Measurements from ENCODE around the gene SYCE3. TPM values are rescaled to one million over a fixed set of nuclear protein-coding genes. Genes with fewer than 3 reads are reported as not detected.

The SYCE3 gene
- total and polyA plus RNA-seq, 2 donors (not counting 3 experiments of a cell fraction or from before 2014, with no cell fraction given), result not detected

GRCh38 chr22:50587407-50587806 lies 24.7 kb upstream of the SYCE3 start:
- H4K20me1 ChIP-seq (replicated peaks; ENCODE audit: control insufficient read depth, extremely low read depth, insufficient read depth, low read length), result no peaks in the 10 kb centered on the region
- no peaks in the 10 kb centered on the region for H3K36me3 ChIP-seq (ENCODE audit: control insufficient read depth in 2 of 2, extremely low read depth in 1 of 2, insufficient read depth in 2 of 2, low read length in 2 of 2)
- BruUV-seq (replicated peaks), result no TSS peak
- H3K4me2 ChIP-seq (ENCODE audit: insufficient read depth, low read length), result no peak overlapping the region
- H2AFZ ChIP-seq (ENCODE audit: low read depth, low read length), result no peak overlapping the region
- dilution Hi-C loops (cut with MboI; ENCODE audit: extremely low pct_ligation_motif_present, low sequenced_read_pairs) (no loop called here), intact Hi-C loops (cut with micrococcal nuclease) (no loop called here)
- peaks cover 7 to 10% of the 10 kb centered on the region in 2 experiments for H3K27me3 ChIP-seq (ENCODE audit: control insufficient read depth in 2 of 2, insufficient read depth in 2 of 2, low read length in 2 of 2)
- FAIRE-seq (no peak), DNase-seq (ENCODE audit: low read depth, low spot score) (no peak)
- H3K27ac ChIP-seq (ENCODE audit: insufficient read depth, low read depth, low read length), result no peak overlapping the region
- peaks cover 6% of the 10 kb centered on the region for H3K4me1 ChIP-seq (ENCODE audit: control insufficient read depth, extremely low read depth, insufficient read depth, low read length)
- H3K9me3 ChIP-seq (replicated peaks; ENCODE audit: control insufficient read depth, insufficient read depth, low read length), result no peaks in the 10 kb centered on the region
- H3K9ac ChIP-seq (replicated peaks; ENCODE audit: extremely low read depth, insufficient read depth, low read length), result no peak overlapping the region
- POLR2A ChIA-PET, result no interaction called here
- no peaks in the 10 kb centered on the region for H3K79me2 ChIP-seq (ENCODE audit: control insufficient read depth, insufficient read depth, low read length)
- no peak overlapping the region for H3K4me3 ChIP-seq (replicated peaks in 1 of 3; ENCODE audit: insufficient read depth in 1 of 3, low read depth in 1 of 3, low read length in 3 of 3)
- CTCF ChIA-PET, result interaction anchor here (0.8 to 1.2 kb wide), 2 partner anchors 24 to 33 kb away, joined by 3 to 4 read pairs; partner anchors contain the start of gene SYCE3
- no peaks in the 10 kb centered on the region for H3K9me1 ChIP-seq (replicated peaks; ENCODE audit: control insufficient read depth, extremely low read depth, insufficient read depth, low read length)
- TF ChIP-seq, protein P1, sequence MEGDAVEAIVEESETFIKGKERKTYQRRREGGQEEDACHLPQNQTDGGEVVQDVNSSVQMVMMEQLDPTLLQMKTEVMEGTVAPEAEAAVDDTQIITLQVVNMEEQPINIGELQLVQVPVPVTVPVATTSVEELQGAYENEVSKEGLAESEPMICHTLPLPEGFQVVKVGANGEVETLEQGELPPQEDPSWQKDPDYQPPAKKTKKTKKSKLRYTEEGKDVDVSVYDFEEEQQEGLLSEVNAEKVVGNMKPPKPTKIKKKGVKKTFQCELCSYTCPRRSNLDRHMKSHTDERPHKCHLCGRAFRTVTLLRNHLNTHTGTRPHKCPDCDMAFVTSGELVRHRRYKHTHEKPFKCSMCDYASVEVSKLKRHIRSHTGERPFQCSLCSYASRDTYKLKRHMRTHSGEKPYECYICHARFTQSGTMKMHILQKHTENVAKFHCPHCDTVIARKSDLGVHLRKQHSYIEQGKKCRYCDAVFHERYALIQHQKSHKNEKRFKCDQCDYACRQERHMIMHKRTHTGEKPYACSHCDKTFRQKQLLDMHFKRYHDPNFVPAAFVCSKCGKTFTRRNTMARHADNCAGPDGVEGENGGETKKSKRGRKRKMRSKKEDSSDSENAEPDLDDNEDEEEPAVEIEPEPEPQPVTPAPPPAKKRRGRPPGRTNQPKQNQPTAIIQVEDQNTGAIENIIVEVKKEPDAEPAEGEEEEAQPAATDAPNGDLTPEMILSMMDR (IDR thresholded peaks at IDR 0.05; ENCODE audit: extremely low read depth in 1 of 2, insufficient read depth in 1 of 2, low read depth in 1 of 2, low read length in 2 of 2), result no peak
- no peak for TF ChIP-seq JUN (IDR thresholded peaks at IDR 0.05; ENCODE audit: borderline replicate concordance, insufficient read depth, insufficient read length, low read depth)
- TF ChIP-seq, protein P2, sequence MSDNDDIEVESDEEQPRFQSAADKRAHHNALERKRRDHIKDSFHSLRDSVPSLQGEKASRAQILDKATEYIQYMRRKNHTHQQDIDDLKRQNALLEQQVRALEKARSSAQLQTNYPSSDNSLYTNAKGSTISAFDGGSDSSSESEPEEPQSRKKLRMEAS (IDR thresholded peaks at IDR 0.05; ENCODE audit: insufficient read depth, insufficient read length), result no peak
- no peak for TF ChIP-seq POLR2A (IDR thresholded peaks at IDR 0.05; ENCODE audit: low read depth, low read length)

GRCh38 chr22:50586416-50586815 lies 23.7 kb upstream of the SYCE3 start:
- DNase-seq (ENCODE audit: low read depth, low spot score), result no peak
- peaks cover 7 to 10% of the 10 kb centered on the region in 2 experiments for H3K27me3 ChIP-seq (ENCODE audit: control insufficient read depth in 2 of 2, insufficient read depth in 2 of 2, low read length in 2 of 2)
- no peaks in the 10 kb centered on the region for H4K20me1 ChIP-seq (replicated peaks; ENCODE audit: control insufficient read depth, extremely low read depth, insufficient read depth, low read length)
- intact Hi-C loops (cut with micrococcal nuclease) (no loop called here), dilution Hi-C loops (cut with MboI; ENCODE audit: extremely low pct_ligation_motif_present, low sequenced_read_pairs) (no loop called here)
- H3K36me3 ChIP-seq (ENCODE audit: control insufficient read depth in 2 of 2, extremely low read depth in 1 of 2, insufficient read depth in 2 of 2, low read length in 2 of 2), result no peaks in the 10 kb centered on the region
- BruUV-seq (replicated peaks), result no TSS peak
- no peak for TF ChIP-seq GATA2 (IDR thresholded peaks at IDR 0.05; ENCODE audit: insufficient read depth, insufficient read length, low read depth, low read length)
- no peak for TF ChIP-seq POLR2A (IDR thresholded peaks at IDR 0.05; ENCODE audit: low read depth, low read length)
- no peak for TF ChIP-seq JUN (IDR thresholded peaks at IDR 0.05; ENCODE audit: borderline replicate concordance, insufficient read depth, insufficient read length, low read depth)
- no peak for TF ChIP-seq POLR2AphosphoS5 (IDR thresholded peaks at IDR 0.05; ENCODE audit: insufficient read depth, low read depth, low read length)
- TF ChIP-seq MYC (IDR thresholded peaks at IDR 0.05; ENCODE audit: low read depth, low read length), result no peak
- no peak for TF ChIP-seq EZH2 (IDR thresholded peaks at IDR 0.05; ENCODE audit: borderline replicate concordance, low read depth, low read length, severe bottlenecking)
- TF ChIP-seq, protein P1 (IDR thresholded peaks at IDR 0.05; ENCODE audit: extremely low read depth in 1 of 2, insufficient read depth in 1 of 2, low read depth in 1 of 2, low read length in 2 of 2), result no peak
- TF ChIP-seq, protein P2 (IDR thresholded peaks at IDR 0.05; ENCODE audit: insufficient read depth, insufficient read length), result no peak
- no peak overlapping the region for H3K4me2 ChIP-seq (ENCODE audit: insufficient read depth, low read length)
- CTCF ChIA-PET, result no interaction called here
- H3K4me1 ChIP-seq (ENCODE audit: control insufficient read depth, extremely low read depth, insufficient read depth, low read length), result peaks cover 11% of the 10 kb centered on the region
- no peak overlapping the region for H3K4me3 ChIP-seq (replicated peaks in 1 of 3; ENCODE audit: insufficient read depth in 1 of 3, low read depth in 1 of 3, low read length in 3 of 3)
- no peak overlapping the region for H3K27ac ChIP-seq (ENCODE audit: insufficient read depth, low read depth, low read length)
- H3K9me3 ChIP-seq (replicated peaks; ENCODE audit: control insufficient read depth, insufficient read depth, low read length), result no peaks in the 10 kb centered on the region
- peaks cover 6% of the 10 kb centered on the region for H3K79me2 ChIP-seq (ENCODE audit: control insufficient read depth, insufficient read depth, low read length)
- H3K9me1 ChIP-seq (replicated peaks; ENCODE audit: control insufficient read depth, extremely low read depth, insufficient read depth, low read length), result no peaks in the 10 kb centered on the region
- POLR2A ChIA-PET, result no interaction called here
- no peak overlapping the region for H3K9ac ChIP-seq (replicated peaks; ENCODE audit: extremely low read depth, insufficient read depth, low read length)
- no peak overlapping the region for H2AFZ ChIP-seq (ENCODE audit: low read depth, low read length)
- no peak for FAIRE-seq
